Esophagus (tissue), 2 donors: ENCODE measurements around the gene MBD3L1. TPM values are rescaled to one million over a fixed set of nuclear protein-coding genes. Genes with fewer than 3 reads are reported as not detected.

Source experiments
- H3K27ac ChIP-seq, 2 donors: one replicate each; pipeline ENCODE4 v1.5.1; 2013; ENCODE audit warnings: low read depth in 2 of 2, mild to moderate bottlenecking in 2 of 2, inconsistent platforms in 1 of 2, low read length in 1 of 2, moderate library complexity in 1 of 2
- H3K27me3 ChIP-seq, 2 donors: one replicate each; pipeline ENCODE4 v1.6.1; 2013; ENCODE audit warnings: low read length in 2 of 2, control low read depth in 1 of 2, mild to moderate bottlenecking in 1 of 2; ENCODE audit not compliant: insufficient read depth in 2 of 2, control insufficient read depth in 1 of 2
- H3K36me3 ChIP-seq, 2 donors: one replicate each; pipeline ENCODE4 v1.6.1; 2013; ENCODE audit warnings: low read length in 1 of 2; ENCODE audit not compliant: control insufficient read depth in 2 of 2, insufficient read depth in 2 of 2
- H3K4me1 ChIP-seq, 2 donors: one replicate each; pipeline ENCODE4 v1.6.1; 2013; ENCODE audit warnings: low read length in 1 of 2; ENCODE audit not compliant: control insufficient read depth in 2 of 2, insufficient read depth in 2 of 2
- H3K4me3 ChIP-seq, 2 donors: one replicate each; pipeline ENCODE4 v1.5.1; 2013; ENCODE audit warnings: low read length in 2 of 2, mild to moderate bottlenecking in 2 of 2, low read depth in 1 of 2, moderate library complexity in 1 of 2
- H3K9me3 ChIP-seq, 2 donors: one replicate each; pipeline ENCODE4 v1.6.1; 2013; ENCODE audit warnings: mild to moderate bottlenecking in 2 of 2, low read depth in 1 of 2, low read length in 1 of 2, moderate library complexity in 1 of 2; ENCODE audit not compliant: control insufficient read depth in 2 of 2, insufficient read depth in 1 of 2
- WGBS, 2 donors: extraction: QIAGEN DNeasy Blood & Tissue Kit; methylation state at CpG; one replicate each; pipeline ENCODE4 v1.1.7; 2013; 5-methylcytosine and 5-hydroxymethylcytosine counted together
- polyA plus RNA-seq, 2 donors: library from polyadenylated mRNA; stranded (reverse); fragments of 200-250 nt; gene quantifications; one replicate each; pipeline ENCODE4 v1.2.3, GENCODE V29; 2013
- donor health status: healthy with polysubstance abuse.
- donor health status: Bipolar disorder and iron deficiency.

MBD3L1 gene
- polyA plus RNA-seq, 2 donors: not detected

GRCh38 chr19:8827277-8827676, 4.9 kb upstream of the MBD3L1 start:
- H3K27ac ChIP-seq: no peak overlapping the region
- H3K4me3 ChIP-seq: no peak overlapping the region
- H3K4me1 ChIP-seq: no peaks in the 10 kb centered on the region
- H3K9me3 ChIP-seq: peaks cover 0 to 4% of the 10 kb centered on the region in 2 donors
- H3K36me3 ChIP-seq: peaks cover 8 to 33% of the 10 kb centered on the region in 2 donors
- H3K27me3 ChIP-seq: no peaks in the 10 kb centered on the region

- Histone ChIP-seq H3K4me1 (no peaks in the 10 kb centered on the region), H3K27ac (no peak overlapping the region), H3K4me3 (peak overlapping the region in 1 of 2 donors; percentile 62), H3K9me3 (no peaks in the 10 kb centered on the region), H3K36me3 (peaks cover 0 to 7% of the 10 kb centered on the region in 2 donors), H3K27me3 (no peaks in the 10 kb centered on the region)
- WGBS, 2 donors: 51 to 58% methylated on average over 6 of the region's 6 CpGs
Observed at GRCh38 chr19:8831373-8831772, 804 bp upstream of the MBD3L1 start.

- no peaks in the 10 kb centered on the region for H3K9me3 ChIP-seq
- peak overlapping the region; percentile 62 to 94 for H3K4me3 ChIP-seq
- peak overlapping the region; percentile 96 to 98 for H3K27ac ChIP-seq
- no peaks in the 10 kb centered on the region for H3K27me3 ChIP-seq
- peaks cover 0 to 6% of the 10 kb centered on the region in 2 donors for H3K36me3 ChIP-seq
- H3K4me1 ChIP-seq: no peaks in the 10 kb centered on the region
- 0 to 1% methylated on average over 16 of the region's 16 CpGs for WGBS, 2 donors
Observed at GRCh38 chr19:8831832-8832131, 395 bp upstream of the MBD3L1 start.

GRCh38 chr19:8835446-8835845, 3.3 kb downstream of the MBD3L1 start:
- no peak overlapping the region for H3K27ac ChIP-seq
- no peaks in the 10 kb centered on the region for H3K27me3 ChIP-seq
- H3K4me3 ChIP-seq: no peak overlapping the region
- no peaks in the 10 kb centered on the region for H3K4me1 ChIP-seq
- no peaks in the 10 kb centered on the region for H3K9me3 ChIP-seq
- peaks cover 0 to 2% of the 10 kb centered on the region in 2 donors for H3K36me3 ChIP-seq
- 66 to 67% methylated on average over 2 of the region's 2 CpGs for WGBS, 2 donors

GRCh38 chr19:8835877-8836276, 3.7 kb downstream of the MBD3L1 start:
- Histone ChIP-seq H3K27me3 (no peaks in the 10 kb centered on the region), H3K36me3 (peaks cover 0 to 2% of the 10 kb centered on the region in 2 donors), H3K27ac (no peak overlapping the region), H3K4me3 (no peak overlapping the region), H3K9me3 (no peaks in the 10 kb centered on the region), H3K4me1 (no peaks in the 10 kb centered on the region)
- 92 to 95% methylated on average over 3 of the region's 3 CpGs for WGBS, 2 donors

GRCh38 chr19:8840708-8841107, 8.5 kb downstream of the MBD3L1 start:
- Histone ChIP-seq H3K27ac (no peak overlapping the region), H3K9me3 (no peaks in the 10 kb centered on the region), H3K4me3 (no peak overlapping the region), H3K27me3 (no peaks in the 10 kb centered on the region), H3K4me1 (no peaks in the 10 kb centered on the region), H3K36me3 (no peaks in the 10 kb centered on the region)
- WGBS, 2 donors: 86 to 90% methylated on average over 5 of the region's 5 CpGs

GRCh38 chr19:8846819-8847218, 14.6 kb downstream of the MBD3L1 start:
- Histone ChIP-seq H3K27ac (no peak overlapping the region), H3K27me3 (no peaks in the 10 kb centered on the region), H3K9me3 (peaks cover 7 to 11% of the 10 kb centered on the region in 2 donors), H3K4me3 (no peak overlapping the region), H3K4me1 (no peaks in the 10 kb centered on the region), H3K36me3 (no peaks in the 10 kb centered on the region)
- 78 to 81% methylated on average over 3 of the region's 3 CpGs for WGBS, 2 donors

- H3K27me3 ChIP-seq: no peaks in the 10 kb centered on the region
- H3K4me3 ChIP-seq: no peak overlapping the region
- peaks cover 7 to 11% of the 10 kb centered on the region in 2 donors for H3K9me3 ChIP-seq
- H3K4me1 ChIP-seq: no peaks in the 10 kb centered on the region
- WGBS, 2 donors: 93 to 94% methylated on average over 2 of the region's 2 CpGs
- H3K27ac ChIP-seq: no peak overlapping the region
- no peaks in the 10 kb centered on the region for H3K36me3 ChIP-seq
Observed at GRCh38 chr19:8849232-8849631, 17.1 kb downstream of the MBD3L1 start.

- Histone ChIP-seq H3K4me3 (no peak overlapping the region), H3K36me3 (no peaks in the 10 kb centered on the region), H3K9me3 (peaks cover 7 to 11% of the 10 kb centered on the region in 2 donors), H3K27ac (no peak overlapping the region), H3K4me1 (no peaks in the 10 kb centered on the region), H3K27me3 (peaks cover 0 to 3% of the 10 kb centered on the region in 2 donors)
- WGBS, 2 donors: 91 to 95% methylated on average over 3 of the region's 3 CpGs
Observed at GRCh38 chr19:8850488-8850887, 18.3 kb downstream of the MBD3L1 start.

- Histone ChIP-seq H3K27ac (no peak overlapping the region), H3K27me3 (peaks cover 0 to 3% of the 10 kb centered on the region in 2 donors), H3K4me1 (no peaks in the 10 kb centered on the region), H3K9me3 (no peaks in the 10 kb centered on the region), H3K4me3 (no peak overlapping the region), H3K36me3 (no peaks in the 10 kb centered on the region)
- WGBS, 2 donors: 85 to 89% methylated on average over 3 of the region's 3 CpGs
Observed at GRCh38 chr19:8858260-8858659, 26.1 kb downstream of the MBD3L1 start.
